Stimulated activated CD4-positive, alpha-beta T cell treated with anti-CD3 and anti-CD28 coated beads, Interleukin-4, amount 100 ng/mL, for 1 hour (primary cell): ENCODE results near the gene ENTPD1.
"Not testable (repeated sequence)": the region's sequence is repeated elsewhere in the genome, so short reads cannot be mapped to it uniquely, and the experiment has no call there.

Experiments
- DNase-seq: peaks from one replicate; pipeline ENCODE4 v3.0.0-alpha.2; 2020

The ENTPD1 gene

GRCh38 chr10:95756041-95756761 is at the start of gene ENTPD1:
ENTPD1 (plus strand) TSS chr10:95756163; CDS start chr10:95756240, 77 bp downstream.
- no peak for DNase-seq

GRCh38 chr10:95706573-95706972 is 49.4 kb upstream of the ENTPD1 start:
- no peak for DNase-seq

- no peak for DNase-seq
Measured at GRCh38 chr10:95706990-95707389, 49.0 kb upstream of the ENTPD1 start.

- no peak for DNase-seq
Measured at GRCh38 chr10:95711492-95711891, 44.5 kb upstream of the ENTPD1 start.

GRCh38 chr10:95716466-95716865 is 39.5 kb upstream of the ENTPD1 start:
- no peak for DNase-seq

GRCh38 chr10:95716866-95717265 is 39.1 kb upstream of the ENTPD1 start:
- no peak for DNase-seq

GRCh38 chr10:95720745-95721144 is 35.2 kb upstream of the ENTPD1 start:
- not testable (repeated sequence) for DNase-seq

- DNase-seq = not testable (repeated sequence)
Measured at GRCh38 chr10:95722496-95722895, 33.5 kb upstream of the ENTPD1 start.

GRCh38 chr10:95728526-95728925 is 27.4 kb upstream of the ENTPD1 start:
- no peak for DNase-seq

GRCh38 chr10:95729323-95730055 is 26.5 kb upstream of the ENTPD1 start:
- DNase-seq = no peak

- no peak for DNase-seq
Measured at GRCh38 chr10:95730233-95730632, 25.7 kb upstream of the ENTPD1 start.

GRCh38 chr10:95732907-95733306 is 23.1 kb upstream of the ENTPD1 start:
- DNase-seq = not testable (repeated sequence)

GRCh38 chr10:95739056-95739455 is 16.9 kb upstream of the ENTPD1 start:
- DNase-seq = no peak

- DNase-seq = no peak
Measured at GRCh38 chr10:95741807-95742467, 14.0 kb upstream of the ENTPD1 start.

- no peak for DNase-seq
Measured at GRCh38 chr10:95742485-95742884, 13.5 kb upstream of the ENTPD1 start.

- DNase-seq = no peak
Measured at GRCh38 chr10:95742962-95743535, 12.9 kb upstream of the ENTPD1 start.

GRCh38 chr10:95745501-95745900 is 10.5 kb upstream of the ENTPD1 start:
- no peak for DNase-seq

GRCh38 chr10:95748349-95748748 is 7.6 kb upstream of the ENTPD1 start:
- DNase-seq = no peak

- no peak for DNase-seq
Measured at GRCh38 chr10:95755511-95756004, 405 bp upstream of the ENTPD1 start.

GRCh38 chr10:95756809-95757684 is 1.1 kb downstream of the ENTPD1 start:
- no peak for DNase-seq

- DNase-seq = no peak
Measured at GRCh38 chr10:95758351-95759025, 2.5 kb downstream of the ENTPD1 start.
